C4-2B (cell line): ENCODE results near the gene ABHD3.
A peak's percentile ranks its signal among the peaks of the same experiment; 100 is the strongest.
"Not testable (repeated sequence)": the region's sequence is repeated elsewhere in the genome, so short reads cannot be mapped to it uniquely, and the experiment has no call there.

Experiments used
- H3K27ac ChIP-seq: fragments of 450-650 bp; 2 replicates; pipeline ENCODE4 v1.5.1; 2017
- CTCF ChIP-seq: fragments of 450-650 bp; conservative IDR thresholded peaks from 2 replicates; pipeline ENCODE4 v1.5.1; 2017; ENCODE audit warnings: mild to moderate bottlenecking
- ZFX ChIP-seq: fragments of 450-650 bp; IDR thresholded peaks from 2 replicates; pipeline ENCODE4 v1.6.1; 2017

ABHD3 gene

GRCh38 chr18:21663578-21663977, 41.0 kb downstream of the ABHD3 start:
- no peak overlapping the region for H3K27ac ChIP-seq

GRCh38 chr18:21662581-21662980, 42.0 kb downstream of the ABHD3 start:
- TF ChIP-seq ZFX: no peak
- TF ChIP-seq CTCF: no peak
- H3K27ac ChIP-seq: no peak overlapping the region

More at GRCh38 chr18:21663578-21663977, 41.0 kb downstream of the ABHD3 start:
- TF ChIP-seq CTCF (no peak), ZFX (no peak)

GRCh38 chr18:21660078-21660477, 44.5 kb downstream of the ABHD3 start:
- H3K27ac ChIP-seq: no peak overlapping the region
- TF ChIP-seq ZFX: no peak

GRCh38 chr18:21656402-21656801, 48.2 kb downstream of the ABHD3 start:
- no peak for TF ChIP-seq ZFX
- TF ChIP-seq CTCF: no peak
- no peak overlapping the region for H3K27ac ChIP-seq

GRCh38 chr18:21653361-21653760, 51.2 kb downstream of the ABHD3 start:
- H3K27ac ChIP-seq: no peak overlapping the region
- TF ChIP-seq CTCF (no peak), ZFX (no peak)

- TF ChIP-seq ZFX: no peak
- no peak for TF ChIP-seq CTCF
- H3K27ac ChIP-seq: no peak overlapping the region
These were observed 52.5 kb downstream of the ABHD3 start for GRCh38 chr18:21652073-21652472.

- H3K27ac ChIP-seq: no peak overlapping the region
- no peak for TF ChIP-seq ZFX
- TF ChIP-seq CTCF: no peak
These were observed 54.3 kb downstream of the ABHD3 start for GRCh38 chr18:21650311-21650710.

GRCh38 chr18:21640375-21640774, 64.2 kb downstream of the ABHD3 start:
- not testable (repeated sequence) for H3K27ac ChIP-seq

- H3K27ac ChIP-seq: peak overlapping the region; percentile 68
- TF ChIP-seq ZFX: no peak
- TF ChIP-seq CTCF: no peak
These were observed 65.8 kb downstream of the ABHD3 start for GRCh38 chr18:21638822-21639221.
